ENCODE results near the gene LCNL1. TPM values are rescaled to one million over a fixed set of nuclear protein-coding genes. Genes with fewer than 3 reads are reported as not detected.

LCNL1 gene
- total RNA-seq, 1 experiment from 2014 or later, result not detected

- BruUV-seq (replicated peaks), result no TSS peak
- intact Hi-C loops (cut with micrococcal nuclease; ENCODE audit: unreplicated experiment), result no loop called here
- POLR2A ChIA-PET (ENCODE audit: low non-redundant PET), result no interaction called here
Observed at GRCh38 chr9:136953771-136954269, 29.0 kb upstream of the LCNL1 start.

GRCh38 chr9:136954270-136955083 lies 28.3 kb upstream of the LCNL1 start:
- no peak overlapping the region for H3K4me3 ChIP-seq (ENCODE audit: low read depth, low read length, poor library complexity, severe bottlenecking)
- no peaks in the 10 kb centered on the region for H3K9me3 ChIP-seq (ENCODE audit: low read depth, low read length, poor library complexity, severe bottlenecking)
- intact Hi-C loops (cut with micrococcal nuclease; ENCODE audit: unreplicated experiment), result no loop called here
- ChIA-PET CTCF (no interaction called here), POLR2A (ENCODE audit: low non-redundant PET) (no interaction called here)
- DNase-seq (ENCODE audit: low spot score), result no peak
- no peaks in the 10 kb centered on the region for H3K4me1 ChIP-seq (ENCODE audit: insufficient read depth, low read length, poor library complexity, severe bottlenecking)
- no peaks in the 10 kb centered on the region for H3K36me3 ChIP-seq (ENCODE audit: insufficient read depth, low read length, poor library complexity, severe bottlenecking)
- BruUV-seq (replicated peaks), result no TSS peak
- no peak overlapping the region for H3K27ac ChIP-seq (ENCODE audit: low read depth, low read length, poor library complexity, severe bottlenecking)
- H3K27me3 ChIP-seq (replicated peaks; ENCODE audit: insufficient read depth, low read depth, low read length, poor library complexity), result no peaks in the 10 kb centered on the region
- no peak for TF ChIP-seq EZH2 (IDR thresholded peaks at IDR 0.05; ENCODE audit: borderline replicate concordance, low read depth, low read length, poor library complexity, severe bottlenecking)
- TF ChIP-seq, protein P1, sequence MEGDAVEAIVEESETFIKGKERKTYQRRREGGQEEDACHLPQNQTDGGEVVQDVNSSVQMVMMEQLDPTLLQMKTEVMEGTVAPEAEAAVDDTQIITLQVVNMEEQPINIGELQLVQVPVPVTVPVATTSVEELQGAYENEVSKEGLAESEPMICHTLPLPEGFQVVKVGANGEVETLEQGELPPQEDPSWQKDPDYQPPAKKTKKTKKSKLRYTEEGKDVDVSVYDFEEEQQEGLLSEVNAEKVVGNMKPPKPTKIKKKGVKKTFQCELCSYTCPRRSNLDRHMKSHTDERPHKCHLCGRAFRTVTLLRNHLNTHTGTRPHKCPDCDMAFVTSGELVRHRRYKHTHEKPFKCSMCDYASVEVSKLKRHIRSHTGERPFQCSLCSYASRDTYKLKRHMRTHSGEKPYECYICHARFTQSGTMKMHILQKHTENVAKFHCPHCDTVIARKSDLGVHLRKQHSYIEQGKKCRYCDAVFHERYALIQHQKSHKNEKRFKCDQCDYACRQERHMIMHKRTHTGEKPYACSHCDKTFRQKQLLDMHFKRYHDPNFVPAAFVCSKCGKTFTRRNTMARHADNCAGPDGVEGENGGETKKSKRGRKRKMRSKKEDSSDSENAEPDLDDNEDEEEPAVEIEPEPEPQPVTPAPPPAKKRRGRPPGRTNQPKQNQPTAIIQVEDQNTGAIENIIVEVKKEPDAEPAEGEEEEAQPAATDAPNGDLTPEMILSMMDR (conservative IDR thresholded peaks at IDR 0.05; ENCODE audit: low read depth, low read length), result no peak

More at GRCh38 chr9:136953771-136954269, 29.0 kb upstream of the LCNL1 start:
- no peaks in the 10 kb centered on the region for H3K4me1 ChIP-seq (ENCODE audit: insufficient read depth, low read length, poor library complexity, severe bottlenecking)
- H3K4me3 ChIP-seq (ENCODE audit: low read depth, low read length, poor library complexity, severe bottlenecking), result no peak overlapping the region
- no peaks in the 10 kb centered on the region for H3K36me3 ChIP-seq (ENCODE audit: insufficient read depth, low read length, poor library complexity, severe bottlenecking)
- H3K27me3 ChIP-seq (replicated peaks; ENCODE audit: insufficient read depth, low read depth, low read length, poor library complexity), result no peaks in the 10 kb centered on the region
- CTCF ChIA-PET, result no interaction called here
- H3K27ac ChIP-seq (ENCODE audit: low read depth, low read length, poor library complexity, severe bottlenecking), result no peak overlapping the region
- no peaks in the 10 kb centered on the region for H3K9me3 ChIP-seq (ENCODE audit: low read depth, low read length, poor library complexity, severe bottlenecking)
- DNase-seq (ENCODE audit: low spot score), result no peak
- TF ChIP-seq, protein P1 (conservative IDR thresholded peaks at IDR 0.05; ENCODE audit: low read depth, low read length), result no peak
- no peak for TF ChIP-seq EZH2 (IDR thresholded peaks at IDR 0.05; ENCODE audit: borderline replicate concordance, low read depth, low read length, poor library complexity, severe bottlenecking)

DNA sequence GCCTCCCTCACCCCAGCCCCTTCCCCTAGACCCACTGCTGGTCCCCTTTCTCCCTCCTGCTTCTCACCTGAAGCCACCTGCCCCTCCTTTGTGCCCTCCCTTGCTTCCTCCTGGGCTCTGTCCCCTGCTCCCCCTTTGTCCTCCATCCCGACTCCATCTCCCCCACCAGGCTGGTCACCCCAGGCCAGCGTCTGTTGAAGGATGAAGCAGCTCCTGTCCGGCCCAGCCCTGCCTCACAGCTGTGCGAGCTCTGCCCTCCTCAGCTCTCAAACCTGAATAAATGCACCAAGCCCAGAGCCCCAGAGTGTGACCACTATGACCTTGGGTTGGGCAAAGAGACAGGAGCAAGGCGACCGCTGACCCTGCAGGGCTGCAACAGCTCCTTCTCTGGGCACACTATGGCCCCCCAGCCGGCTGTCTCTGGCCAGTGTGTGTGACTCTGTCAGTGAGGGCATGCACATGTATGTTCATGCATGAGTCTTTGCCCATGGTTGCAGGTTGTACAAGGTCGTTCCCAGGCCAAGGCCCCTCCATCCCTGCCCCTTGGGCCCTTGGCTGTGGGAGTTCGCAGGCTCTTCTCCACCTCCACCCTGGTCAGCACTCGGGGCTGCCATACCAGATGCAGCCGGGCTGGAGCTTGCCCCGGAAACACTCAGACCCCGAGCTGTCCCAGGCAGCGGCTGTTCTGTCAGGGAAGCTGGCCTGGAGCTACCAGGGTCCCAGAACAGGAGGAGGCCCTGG lies 27.4 kb upstream of the LCNL1 start:
- no peaks in the 10 kb centered on the region for H3K9me3 ChIP-seq (ENCODE audit: low read depth, low read length, poor library complexity, severe bottlenecking)
- no peak overlapping the region for H3K27ac ChIP-seq (ENCODE audit: low read depth, low read length, poor library complexity, severe bottlenecking)
- intact Hi-C loops (cut with micrococcal nuclease; ENCODE audit: unreplicated experiment), result no loop called here
- ChIA-PET CTCF (no interaction called here), POLR2A (ENCODE audit: low non-redundant PET) (no interaction called here)
- DNase-seq (ENCODE audit: low spot score), result no peak
- no peak for TF ChIP-seq EZH2 (IDR thresholded peaks at IDR 0.05; ENCODE audit: borderline replicate concordance, low read depth, low read length, poor library complexity, severe bottlenecking)
- TF ChIP-seq, protein P1 (conservative IDR thresholded peaks at IDR 0.05; ENCODE audit: low read depth, low read length), result no peak
- no peaks in the 10 kb centered on the region for H3K27me3 ChIP-seq (replicated peaks; ENCODE audit: insufficient read depth, low read depth, low read length, poor library complexity)
- BruUV-seq (replicated peaks), result no TSS peak
- no peak overlapping the region for H3K4me3 ChIP-seq (ENCODE audit: low read depth, low read length, poor library complexity, severe bottlenecking)
- no peaks in the 10 kb centered on the region for H3K4me1 ChIP-seq (ENCODE audit: insufficient read depth, low read length, poor library complexity, severe bottlenecking)
- no peaks in the 10 kb centered on the region for H3K36me3 ChIP-seq (ENCODE audit: insufficient read depth, low read length, poor library complexity, severe bottlenecking)

Measured in A673 (cell line).